ENCODE results near the gene MRPS12.

Gene MRPS12

GRCh38 chr19:38890686-38891085, 40.1 kb upstream of the MRPS12 start:
- no peaks in the 10 kb centered on the region for H3K36me3 ChIP-seq (ENCODE audit: control insufficient read depth, insufficient read depth, low read length)
- H3K27ac ChIP-seq: no peak overlapping the region
- no peak overlapping the region for H3K4me2 ChIP-seq (ENCODE audit: low read length)
- H3K9ac ChIP-seq: no peak overlapping the region
- no peaks in the 10 kb centered on the region for H3K9me3 ChIP-seq (ENCODE audit: control insufficient read depth, low read length)
- H3K79me2 ChIP-seq: no peaks in the 10 kb centered on the region
- no peak overlapping the region for H3K4me3 ChIP-seq (ENCODE audit: low read depth, low read length)
- H3K4me1 ChIP-seq: peaks cover 7% of the 10 kb centered on the region
- no peak for TF ChIP-seq CTCF (IDR thresholded peaks at IDR 0.05)
- no peak overlapping the region for H2AFZ ChIP-seq
- H3K27me3 ChIP-seq (ENCODE audit: control insufficient read depth, insufficient read depth, low read length): no peaks in the 10 kb centered on the region

- no peak overlapping the region for H3K4me3 ChIP-seq (ENCODE audit: low read depth, low read length)
- H3K27me3 ChIP-seq (ENCODE audit: control insufficient read depth, insufficient read depth, low read length): no peaks in the 10 kb centered on the region
- no peaks in the 10 kb centered on the region for H3K36me3 ChIP-seq (ENCODE audit: control insufficient read depth, insufficient read depth, low read length)
- no peak overlapping the region for H3K4me2 ChIP-seq (ENCODE audit: low read length)
- no peaks in the 10 kb centered on the region for H3K4me1 ChIP-seq
- H3K9ac ChIP-seq: no peak overlapping the region
- H2AFZ ChIP-seq: no peak overlapping the region
- H3K27ac ChIP-seq: no peak overlapping the region
- no peak for TF ChIP-seq CTCF (IDR thresholded peaks at IDR 0.05)
- H3K9me3 ChIP-seq (ENCODE audit: control insufficient read depth, low read length): no peaks in the 10 kb centered on the region
- no peaks in the 10 kb centered on the region for H3K79me2 ChIP-seq
Observed at GRCh38 chr19:38891771-38892170, 39.0 kb upstream of the MRPS12 start.

- TF ChIP-seq CTCF (IDR thresholded peaks at IDR 0.05): no peak
- no peak overlapping the region for H3K4me2 ChIP-seq (ENCODE audit: low read length)
- H3K9ac ChIP-seq: no peak overlapping the region
- H3K4me1 ChIP-seq: no peaks in the 10 kb centered on the region
- no peak overlapping the region for H2AFZ ChIP-seq
- H3K36me3 ChIP-seq (ENCODE audit: control insufficient read depth, insufficient read depth, low read length): no peaks in the 10 kb centered on the region
- H3K27ac ChIP-seq: no peak overlapping the region
- no peak overlapping the region for H3K4me3 ChIP-seq (ENCODE audit: low read depth, low read length)
- no peaks in the 10 kb centered on the region for H3K27me3 ChIP-seq (ENCODE audit: control insufficient read depth, insufficient read depth, low read length)
- no peaks in the 10 kb centered on the region for H3K79me2 ChIP-seq
- H3K9me3 ChIP-seq (ENCODE audit: control insufficient read depth, low read length): no peaks in the 10 kb centered on the region
Observed at GRCh38 chr19:38892841-38893240, 37.9 kb upstream of the MRPS12 start.

GRCh38 chr19:38893341-38893771, 37.4 kb upstream of the MRPS12 start:
- no peak for TF ChIP-seq CTCF (IDR thresholded peaks at IDR 0.05)
- H3K4me1 ChIP-seq: peaks cover 2% of the 10 kb centered on the region
- H3K9me3 ChIP-seq (ENCODE audit: control insufficient read depth, low read length): no peaks in the 10 kb centered on the region
- no peak overlapping the region for H3K4me3 ChIP-seq (ENCODE audit: low read depth, low read length)
- peaks cover 1% of the 10 kb centered on the region for H3K79me2 ChIP-seq
- H3K4me2 ChIP-seq (ENCODE audit: low read length): no peak overlapping the region
- no peak overlapping the region for H2AFZ ChIP-seq
- H3K36me3 ChIP-seq (ENCODE audit: control insufficient read depth, insufficient read depth, low read length): no peaks in the 10 kb centered on the region
- no peak overlapping the region for H3K27ac ChIP-seq
- no peaks in the 10 kb centered on the region for H3K27me3 ChIP-seq (ENCODE audit: control insufficient read depth, insufficient read depth, low read length)
- no peak overlapping the region for H3K9ac ChIP-seq

GRCh38 chr19:38894968-38895367, 35.8 kb upstream of the MRPS12 start:
- Histone ChIP-seq H3K4me2 (ENCODE audit: low read length) (no peak overlapping the region), H3K4me3 (ENCODE audit: low read depth, low read length) (no peak overlapping the region), H3K79me2 (peaks cover 6% of the 10 kb centered on the region), H3K9me3 (ENCODE audit: control insufficient read depth, low read length) (no peaks in the 10 kb centered on the region), H3K9ac (no peak overlapping the region), H3K4me1 (peaks cover 5% of the 10 kb centered on the region), H3K27ac (no peak overlapping the region), H3K27me3 (ENCODE audit: control insufficient read depth, insufficient read depth, low read length) (no peaks in the 10 kb centered on the region), H2AFZ (no peak overlapping the region), H3K36me3 (ENCODE audit: control insufficient read depth, insufficient read depth, low read length) (no peaks in the 10 kb centered on the region)
- no peak for TF ChIP-seq CTCF (IDR thresholded peaks at IDR 0.05)

All from parathyroid adenoma (tissue), 2 donors.